Skin epidermis (tissue), 12 donors: ENCODE data around the gene SLC24A4.

Source experiments
- H3K27ac ChIP-seq, 21 experiments: fragments of 200-600 bp; sonication (generic) in 11 of 21; one replicate each; pipeline ENCODE4 v1.5.0; 2020; ENCODE audit warnings: mild to moderate bottlenecking in 3 of 21, inconsistent platforms in 2 of 21, moderate library complexity in 2 of 21
- H3K4me3 ChIP-seq, 7 experiments: fragments of 200-600 bp; sonication (generic) in 2 of 7; one replicate each; pipeline ENCODE4 v1.5.0; 2020; ENCODE audit warnings: inconsistent platforms in 2 of 7, mild to moderate bottlenecking in 2 of 7, moderate library complexity in 1 of 7

The SLC24A4 gene

DNA sequence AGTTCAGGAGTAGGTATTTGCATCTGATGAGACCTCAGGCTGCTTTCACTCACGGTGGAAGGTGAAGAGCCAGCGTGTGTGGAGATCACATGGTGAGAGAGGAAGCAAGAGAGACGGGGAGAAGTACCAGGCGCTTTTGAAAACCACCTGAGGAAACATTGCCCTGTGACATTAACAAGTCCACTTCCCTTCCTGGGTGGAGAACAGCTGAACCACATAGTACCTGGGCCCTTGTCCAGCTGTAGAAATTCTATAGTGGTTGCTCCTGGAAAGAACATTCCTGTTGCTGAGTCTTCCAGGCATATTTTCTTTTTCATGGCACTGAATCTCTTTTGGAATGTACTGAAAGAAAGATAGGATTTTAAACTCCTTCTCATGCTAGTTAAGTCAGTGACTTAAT is 103.3 kb downstream of the SLC24A4 start:
- H3K27ac ChIP-seq = no peak overlapping the region

DNA sequence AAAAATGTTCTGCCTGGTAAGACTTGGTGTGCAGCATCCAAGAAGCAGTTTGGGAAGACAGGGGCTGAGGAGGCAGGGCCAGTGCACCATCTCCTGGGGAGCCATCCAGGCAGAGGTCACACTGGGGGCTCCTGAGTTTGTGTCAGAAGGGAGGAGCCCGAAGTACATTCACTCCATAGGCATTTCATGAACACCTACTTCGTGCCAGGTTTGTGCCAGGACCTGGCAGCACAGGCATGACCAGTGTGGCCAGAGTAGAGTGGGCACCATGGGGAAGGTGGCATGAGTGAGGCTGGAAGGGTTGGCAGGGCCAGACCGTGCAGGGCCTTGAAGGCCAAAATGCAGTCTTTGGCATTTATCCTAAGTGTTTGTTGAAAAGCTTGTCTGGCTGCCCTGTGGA is 104.1 kb downstream of the SLC24A4 start:
- Histone ChIP-seq H3K27ac (no peak overlapping the region), H3K4me3 (no peak overlapping the region)

More for the DNA sequence above, 103.3 kb downstream of the SLC24A4 start:
- no peak overlapping the region for H3K4me3 ChIP-seq

DNA sequence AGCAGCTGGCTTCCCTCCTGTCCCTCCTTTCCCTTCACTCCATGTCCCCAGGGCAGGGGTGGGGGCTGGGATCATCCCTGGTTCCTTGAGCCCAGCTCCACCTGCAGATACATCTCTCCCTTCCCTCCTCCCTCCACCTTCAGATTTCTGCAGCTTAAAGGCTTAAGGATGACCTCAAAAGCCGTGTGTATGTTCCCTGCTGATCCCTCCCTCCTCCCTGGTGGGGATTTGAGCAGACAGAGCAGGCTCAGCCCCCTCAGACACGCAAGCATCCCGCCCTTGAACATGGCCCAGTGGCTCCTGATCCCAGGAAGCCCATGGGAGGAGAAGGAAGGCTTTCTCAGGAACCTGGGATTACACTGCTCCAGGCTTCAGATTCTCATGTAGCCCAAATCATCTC is 107.7 kb downstream of the SLC24A4 start:
- no peak overlapping the region for H3K27ac ChIP-seq
- H3K4me3 ChIP-seq = no peak overlapping the region

DNA sequence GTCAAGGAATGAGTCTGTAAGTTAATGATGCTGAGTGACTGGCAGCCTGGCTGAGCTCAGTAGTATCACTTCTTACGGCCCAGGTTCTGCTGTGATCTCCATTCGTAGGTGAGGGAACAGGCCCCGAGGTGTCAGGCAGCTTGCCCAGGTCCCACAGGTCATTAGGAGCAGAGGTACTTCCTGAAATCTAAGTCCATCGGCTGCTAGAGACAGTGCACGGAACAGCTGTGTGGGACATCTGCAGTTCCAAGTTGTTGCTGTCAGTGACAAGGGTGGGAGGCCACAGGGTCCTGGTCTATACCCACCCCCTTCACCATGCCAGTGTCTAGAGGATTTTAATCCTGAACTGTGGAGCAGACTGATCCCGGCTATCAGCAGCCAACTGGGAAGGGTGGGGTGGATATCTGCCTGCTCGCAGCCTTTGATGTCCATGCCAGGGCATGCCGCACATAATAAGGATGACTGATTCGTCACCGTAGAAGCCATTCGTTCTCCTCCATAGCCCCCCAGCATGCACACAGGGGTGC is 108.3 kb downstream of the SLC24A4 start:
- Histone ChIP-seq H3K27ac (no peak overlapping the region), H3K4me3 (no peak overlapping the region)

DNA sequence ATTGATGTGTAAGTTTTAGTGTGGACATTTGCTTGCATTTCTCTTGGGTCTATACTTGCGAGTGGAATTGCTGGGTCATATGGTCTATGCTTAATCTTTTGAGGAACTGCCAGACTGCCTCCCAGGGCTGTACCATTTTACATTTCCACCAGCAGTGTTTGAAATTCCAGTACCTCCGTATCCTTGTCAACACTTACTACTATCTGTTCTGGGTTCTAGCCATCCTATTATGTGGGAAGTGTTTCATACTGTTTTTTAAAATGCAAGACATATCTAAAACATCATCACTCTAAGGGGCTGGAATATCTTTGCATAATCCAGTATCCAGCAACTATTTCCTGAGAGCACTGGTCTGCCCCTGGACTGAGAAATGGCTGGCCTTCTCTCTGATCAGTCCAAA is 110.4 kb downstream of the SLC24A4 start:
- Histone ChIP-seq H3K4me3 (no peak overlapping the region), H3K27ac (no peak overlapping the region)

DNA sequence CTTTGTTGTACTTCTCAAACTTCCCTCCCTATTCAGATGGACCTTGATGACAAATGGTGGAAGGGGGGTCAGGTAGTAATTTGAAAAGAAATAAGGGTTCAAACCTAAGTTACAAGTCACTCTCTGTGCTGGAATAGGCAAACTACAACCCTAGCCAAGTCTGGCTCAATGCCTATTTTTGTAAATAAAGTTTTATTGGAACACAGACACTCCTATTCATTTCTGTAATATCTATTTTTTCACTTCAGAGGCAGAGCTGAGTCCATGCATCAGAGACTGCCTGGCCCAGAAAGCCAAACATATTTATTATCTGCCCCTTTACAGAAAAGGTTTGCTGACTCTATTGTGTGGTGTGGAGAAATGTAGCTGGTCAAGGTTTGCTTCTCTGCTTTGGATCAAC is 112.2 kb downstream of the SLC24A4 start:
- Histone ChIP-seq H3K4me3 (no peak overlapping the region), H3K27ac (no peak overlapping the region)

DNA sequence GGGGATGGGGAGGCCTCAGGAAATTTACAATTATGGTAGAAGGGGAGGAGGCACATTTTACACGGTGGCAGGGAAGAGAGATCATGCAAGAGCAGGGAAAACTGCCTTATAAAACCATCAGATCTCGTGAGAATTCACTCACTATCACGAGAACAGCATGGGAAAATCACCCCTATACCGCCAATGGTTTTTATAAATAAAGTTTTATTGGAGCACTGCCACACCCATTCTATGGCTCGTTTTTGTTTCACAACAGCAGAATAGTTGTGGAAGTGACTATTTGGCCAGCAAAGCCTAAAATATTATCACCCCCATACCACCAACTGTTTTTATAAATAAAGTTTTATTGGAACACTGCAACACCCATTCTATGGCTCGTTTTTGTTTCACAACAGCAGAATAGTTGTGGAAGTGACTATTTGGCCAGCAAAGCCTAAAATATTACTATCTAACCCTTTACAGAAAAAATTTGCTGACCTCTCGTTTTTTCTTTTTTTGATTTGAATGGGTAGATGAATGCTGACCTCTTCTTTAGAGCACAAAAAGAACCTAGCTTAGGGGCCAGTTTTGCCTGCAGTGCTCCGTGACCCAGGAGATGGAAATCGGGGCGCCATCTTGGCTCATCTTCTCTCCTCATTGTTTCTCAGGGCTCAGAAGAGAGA is 113.3 kb downstream of the SLC24A4 start:
- Histone ChIP-seq H3K4me3 (no peak overlapping the region), H3K27ac (no peak overlapping the region)

DNA sequence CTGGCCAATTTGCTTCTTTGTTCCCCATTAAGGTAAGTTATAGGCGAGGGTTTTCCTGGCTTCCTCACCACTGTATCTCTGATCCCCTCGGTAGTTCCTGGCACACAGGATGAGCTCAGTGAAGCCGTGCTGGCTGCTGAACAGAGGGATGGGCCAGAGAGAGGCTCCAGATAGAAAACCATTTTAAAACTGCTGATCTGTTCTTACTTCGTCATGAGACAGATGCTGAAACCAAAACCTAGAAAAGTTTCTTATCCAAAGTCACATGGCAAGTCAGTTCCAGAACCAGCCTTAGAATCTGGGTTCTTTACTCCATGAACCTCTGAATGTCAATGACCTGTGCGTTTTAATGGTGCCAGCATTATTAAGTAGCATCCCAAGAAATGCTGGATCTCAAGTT is 114.3 kb downstream of the SLC24A4 start:
- H3K27ac ChIP-seq = no peak overlapping the region
- no peak overlapping the region for H3K4me3 ChIP-seq

DNA sequence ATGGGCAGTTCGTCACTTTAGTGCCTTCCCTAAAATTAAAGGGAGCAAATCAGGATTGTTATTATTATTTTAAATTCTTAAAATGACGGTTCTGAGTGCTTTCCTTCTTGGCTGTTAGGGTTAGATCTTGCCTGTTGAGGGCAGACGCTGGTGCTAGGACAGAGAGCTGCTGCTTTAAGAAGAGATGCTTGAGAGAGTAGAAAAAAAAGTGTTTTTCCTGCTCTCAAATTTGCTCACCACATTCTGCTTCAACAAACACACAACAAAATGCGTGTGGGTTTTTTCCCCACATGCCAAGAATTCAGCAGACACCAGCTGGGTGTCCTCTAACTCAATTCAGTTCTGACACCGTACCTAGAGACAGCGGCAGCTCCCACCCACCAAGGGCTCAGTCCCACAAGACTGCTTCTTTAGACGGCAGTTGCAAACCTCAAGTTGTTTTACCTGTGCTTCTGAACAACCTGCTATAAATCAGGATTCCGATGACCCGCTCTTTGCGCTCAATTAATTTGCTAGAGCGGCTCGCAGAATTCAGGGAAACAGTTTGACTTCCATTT is 114.8 kb downstream of the SLC24A4 start:
- H3K4me3 ChIP-seq = no peak overlapping the region
- no peak overlapping the region for H3K27ac ChIP-seq

DNA sequence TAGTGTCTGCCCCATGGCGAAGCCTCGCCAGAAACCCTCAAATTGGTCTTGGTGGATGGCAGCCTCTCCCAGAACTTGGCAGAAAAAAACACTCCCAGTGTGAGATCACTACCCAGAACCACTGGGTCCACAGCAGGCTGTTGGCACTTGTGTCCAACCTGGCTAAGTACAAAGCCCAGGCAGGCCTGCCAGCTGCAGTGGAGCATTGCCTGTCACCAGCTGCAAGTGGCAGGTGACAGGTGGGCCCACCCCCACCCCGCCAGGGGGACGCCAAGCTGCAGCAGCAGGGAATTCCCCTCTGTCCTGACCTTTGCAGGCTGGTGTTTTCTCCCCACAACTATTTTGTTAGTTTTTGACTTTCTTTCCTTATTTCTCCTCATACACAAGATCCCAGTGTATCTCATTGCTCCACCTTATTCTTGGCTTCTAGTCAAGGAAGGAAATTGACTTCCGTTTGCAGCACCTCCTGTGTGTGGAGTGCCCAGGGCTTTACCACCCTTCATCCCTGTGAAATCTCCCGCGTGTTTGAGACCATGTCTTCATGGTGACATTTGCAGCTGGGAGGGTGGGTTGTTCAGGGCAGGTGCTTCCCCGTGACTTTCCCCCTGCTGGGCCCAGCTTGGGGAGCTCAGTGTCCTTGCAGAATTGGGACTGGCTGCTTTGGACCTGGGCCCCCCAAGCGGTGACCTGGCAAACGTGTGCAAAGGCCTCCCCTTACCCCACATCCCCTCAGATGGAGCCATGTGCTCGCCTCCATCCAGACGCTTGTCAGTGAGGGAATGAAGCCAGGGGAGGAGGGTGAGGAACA is 116.8 kb downstream of the SLC24A4 start:
- H3K27ac ChIP-seq = no peak overlapping the region
- H3K4me3 ChIP-seq = no peak overlapping the region

DNA sequence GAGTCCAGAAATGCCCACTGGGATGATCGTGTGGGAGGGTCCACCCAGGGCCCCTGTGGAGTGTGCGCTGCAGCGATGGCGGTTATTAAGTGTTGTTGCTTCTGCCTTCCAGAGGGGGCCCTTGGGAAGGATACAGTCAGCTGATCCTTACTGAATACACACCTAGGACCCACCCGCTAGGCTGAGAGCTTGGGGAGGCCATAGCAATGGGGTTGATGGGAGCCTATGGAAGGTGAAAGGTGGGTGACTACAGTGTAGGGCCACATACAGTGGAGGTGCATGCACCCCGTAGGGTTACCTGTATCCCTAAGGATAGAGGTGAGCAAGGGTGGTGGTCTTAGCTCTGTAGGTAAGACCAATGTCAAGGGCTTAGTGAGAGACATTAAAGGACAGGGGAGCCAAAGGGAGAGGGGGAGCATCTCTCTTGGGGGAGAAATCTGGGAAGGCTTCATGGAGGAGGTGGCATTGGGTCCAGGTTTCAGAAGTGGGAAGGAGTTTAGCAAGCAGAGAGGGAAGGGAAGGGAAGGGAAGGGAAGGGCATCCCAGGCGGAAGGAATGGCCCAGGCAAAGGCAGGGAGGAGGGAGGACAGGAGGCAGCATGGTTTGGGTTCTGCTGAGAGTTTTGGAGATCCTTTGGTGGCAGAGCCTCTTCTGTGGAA is 117.5 kb downstream of the SLC24A4 start:
- H3K27ac ChIP-seq = no peak overlapping the region
- H3K4me3 ChIP-seq = no peak overlapping the region

DNA sequence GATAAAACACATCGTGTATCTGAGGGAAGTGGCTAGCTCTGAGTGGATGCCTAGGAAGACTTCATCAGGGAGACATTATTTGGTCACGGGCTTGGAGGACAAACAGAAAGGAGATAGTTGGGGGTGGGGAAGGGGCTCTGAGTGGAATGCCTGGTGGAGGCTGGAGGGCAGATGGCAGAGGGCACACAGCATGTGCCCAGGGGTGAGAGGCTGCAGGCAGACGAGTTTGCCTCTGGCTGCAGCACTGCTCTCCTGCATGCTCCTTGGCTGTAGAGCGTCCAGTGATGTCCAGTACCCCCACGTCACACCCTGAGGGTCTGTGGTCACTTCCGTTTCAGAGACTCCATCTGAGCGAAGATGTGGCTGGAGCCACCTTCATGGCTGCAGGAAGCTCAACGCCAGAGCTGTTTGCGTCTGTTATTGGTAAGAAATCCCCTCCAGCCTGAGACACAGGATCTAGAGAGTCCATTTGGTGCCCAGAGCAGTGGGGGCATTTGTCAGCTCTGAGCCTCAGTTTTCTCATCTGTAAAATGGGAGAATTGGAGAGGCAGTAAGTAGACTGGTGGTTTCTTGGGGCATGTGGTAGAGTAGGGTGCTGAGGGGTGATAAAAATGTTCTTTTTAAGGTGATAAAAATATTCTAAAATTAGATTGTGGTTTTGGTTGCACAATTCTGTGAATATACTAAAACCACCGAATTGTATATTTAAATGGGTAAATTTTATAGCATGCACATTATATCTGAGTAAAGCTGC is 119.0 kb downstream of the SLC24A4 start:
- no peak overlapping the region for H3K4me3 ChIP-seq
- H3K27ac ChIP-seq = no peak overlapping the region

DNA sequence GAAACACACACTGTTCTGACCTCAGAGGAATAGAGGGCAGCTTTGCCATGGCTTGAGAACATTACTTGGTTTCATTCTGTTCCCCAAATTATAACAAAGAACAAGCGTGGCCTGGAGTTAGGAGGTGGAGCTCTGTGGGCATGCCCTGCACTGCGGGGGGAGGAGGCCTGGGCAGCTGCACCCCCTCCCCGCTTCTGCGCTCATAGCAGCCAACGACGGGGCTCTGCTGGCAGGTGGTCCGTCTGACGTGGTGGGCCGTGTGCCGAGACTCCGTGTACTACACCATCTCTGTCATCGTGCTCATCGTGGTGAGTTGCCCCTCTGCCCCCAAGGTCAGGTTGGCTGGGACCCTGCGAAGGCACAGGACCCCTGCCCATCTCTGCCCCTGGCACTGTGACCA is 120.2 kb downstream of the SLC24A4 start:
- no peak overlapping the region for H3K27ac ChIP-seq

DNA sequence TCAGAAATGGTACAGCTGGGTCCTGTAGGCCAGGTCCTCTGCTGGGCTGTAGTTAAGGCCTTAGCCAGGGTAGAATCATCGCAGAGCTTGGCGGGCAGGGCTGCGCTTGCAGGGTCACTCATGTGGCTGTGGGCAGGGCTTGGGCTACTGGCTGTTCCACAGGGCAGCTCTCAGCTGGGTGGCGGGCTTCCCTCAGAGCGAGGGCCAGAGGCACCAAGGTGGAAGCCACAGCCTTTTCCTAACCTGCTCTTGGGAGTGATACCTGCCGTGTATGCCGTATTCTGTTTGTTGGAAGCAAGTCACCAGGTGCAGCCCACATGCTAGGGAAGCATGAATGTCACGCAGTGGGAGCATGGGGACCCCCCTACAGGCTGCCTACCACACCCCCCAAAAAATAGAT is 120.8 kb downstream of the SLC24A4 start:
- no peak overlapping the region for H3K4me3 ChIP-seq
- no peak overlapping the region for H3K27ac ChIP-seq

More for the DNA sequence above, 120.2 kb downstream of the SLC24A4 start:
- H3K4me3 ChIP-seq = no peak overlapping the region

DNA sequence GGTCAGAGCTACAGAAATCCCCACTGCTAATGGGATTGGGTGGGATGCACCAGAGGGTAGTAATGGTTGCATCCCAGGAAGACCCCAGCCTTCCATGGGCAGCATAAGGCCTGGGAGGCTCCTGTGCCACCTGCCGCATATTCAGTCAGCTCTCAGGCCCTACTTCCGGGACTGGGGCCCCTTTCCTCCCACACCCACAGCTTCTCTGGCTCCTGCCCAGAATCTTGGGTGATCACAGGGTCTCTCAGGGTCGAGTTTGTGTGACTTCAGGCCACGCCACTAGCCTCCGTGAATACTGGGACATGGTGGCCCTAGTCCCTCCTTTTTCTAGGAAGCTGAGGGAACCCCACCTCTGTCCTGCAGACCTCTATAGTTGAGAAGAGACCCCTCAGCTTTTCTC is 123.8 kb downstream of the SLC24A4 start:
- Histone ChIP-seq H3K4me3 (no peak overlapping the region), H3K27ac (no peak overlapping the region)

DNA sequence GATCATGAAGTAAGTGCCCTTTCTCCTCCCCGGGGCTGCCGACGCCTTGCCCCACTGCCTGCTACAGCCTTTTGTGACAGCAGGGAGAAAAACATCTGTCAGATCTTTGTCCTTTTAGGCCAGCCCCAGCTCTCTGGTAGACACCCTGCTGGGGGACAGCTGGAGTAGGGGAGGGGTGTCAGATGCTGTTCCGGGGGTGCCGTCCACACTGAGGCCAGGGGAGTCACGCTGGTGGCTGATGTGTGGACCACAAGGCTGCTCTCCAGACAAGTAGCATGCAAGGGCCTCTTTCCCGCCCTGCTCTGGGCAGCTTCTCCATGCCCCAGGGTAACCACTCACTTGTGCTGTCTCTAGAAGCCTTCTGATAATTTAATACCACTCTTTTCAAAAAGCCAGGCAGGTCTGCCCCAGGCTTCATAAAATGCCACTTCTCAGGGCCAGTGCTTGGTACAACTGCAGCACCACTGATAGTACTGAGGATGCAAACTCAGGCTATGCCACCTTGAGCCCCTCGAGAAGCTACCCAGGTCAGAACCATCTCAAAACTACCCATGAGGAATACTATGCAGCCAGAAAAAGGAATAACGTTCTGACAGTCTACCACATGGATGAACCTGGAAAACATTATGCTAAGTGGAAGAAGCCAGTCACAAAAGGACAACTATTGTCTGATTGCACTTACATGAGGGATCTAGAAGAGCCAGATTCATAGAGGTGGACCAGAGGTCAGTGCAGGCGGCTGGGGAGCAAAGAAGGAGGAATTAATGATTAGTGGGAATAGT is 124.6 kb downstream of the SLC24A4 start:
- Histone ChIP-seq H3K27ac (no peak overlapping the region), H3K4me3 (no peak overlapping the region)

DNA sequence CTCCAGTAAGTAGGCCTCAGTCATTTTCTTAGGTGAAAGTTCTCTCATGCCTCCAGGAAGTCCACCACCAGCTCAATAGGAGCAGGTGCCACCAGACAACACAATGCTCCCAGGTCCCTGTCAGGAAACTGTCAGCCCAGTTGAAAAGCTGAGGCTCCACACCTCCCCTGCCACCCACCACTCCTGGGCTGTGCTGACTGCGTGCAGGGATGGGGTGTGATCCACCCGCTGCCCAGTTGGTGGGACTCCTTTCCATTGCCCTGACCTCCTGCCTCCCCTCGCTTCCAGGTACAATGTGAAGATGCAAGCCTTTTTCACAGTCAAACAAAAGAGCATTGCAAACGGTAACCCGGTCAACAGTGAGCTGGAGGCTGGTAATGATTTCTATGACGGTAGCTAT is 125.8 kb downstream of the SLC24A4 start:
- Histone ChIP-seq H3K27ac (no peak overlapping the region), H3K4me3 (no peak overlapping the region)

DNA sequence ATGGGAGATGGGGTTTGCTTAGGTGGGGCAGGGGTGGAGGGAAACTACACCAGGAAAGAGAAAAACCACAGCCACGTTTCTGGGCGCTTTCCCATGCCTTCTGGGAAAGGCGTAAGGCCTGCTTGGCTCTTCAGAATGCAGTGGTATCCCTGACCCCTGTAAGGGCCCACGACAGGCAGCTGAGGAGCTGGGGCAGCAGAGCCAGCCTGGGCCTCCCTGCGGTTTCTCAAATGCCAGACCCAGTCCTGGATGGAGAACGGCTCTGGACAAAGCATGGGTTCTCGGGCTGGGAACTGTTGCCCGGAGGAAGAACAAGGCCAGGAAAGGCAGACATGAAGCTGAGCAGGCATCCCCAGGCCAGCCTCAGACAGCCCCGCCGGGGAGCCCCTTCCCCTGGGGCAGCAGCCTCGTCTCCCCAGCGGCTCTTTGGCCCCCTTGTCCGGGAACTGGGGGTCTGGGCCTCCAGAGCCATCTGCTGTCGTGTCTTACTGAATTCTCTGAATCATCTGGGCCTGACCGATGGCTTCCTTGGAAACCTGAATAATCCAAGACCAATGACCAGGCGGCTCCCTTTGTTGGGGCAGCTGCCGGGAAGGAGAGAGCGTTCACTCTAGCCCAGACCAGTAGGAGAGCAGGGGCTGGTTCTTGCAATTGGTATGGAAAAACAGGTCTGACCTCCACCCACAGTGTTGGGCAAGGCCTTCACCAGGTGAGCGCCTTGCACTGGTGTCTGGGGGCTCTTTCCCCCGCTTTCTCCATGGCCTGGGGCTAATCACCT is 126.6 kb downstream of the SLC24A4 start:
- Histone ChIP-seq H3K27ac (no peak overlapping the region), H3K4me3 (no peak overlapping the region)
